GM12878 (cell line): ENCODE results near the gene AFF1. TPM values are rescaled to one million over a fixed set of nuclear protein-coding genes. Genes with fewer than 3 reads are reported as not detected.

Source experiments
- ATAC-seq: fragments of 200-7000 bp; cut with Tn5 transposase; 3 replicates; pipeline ENCODE4 v1.9.1; 2020; ENCODE audit warnings: mild to moderate bottlenecking, moderate library complexity
- BruUV-seq: library from RNA; stranded (reverse); fragments of 400-500 nt; replicated peaks from 2 replicates; lab custom pipeline; 2021; lab: Mats Ljungman, UMichigan
- CTCF ChIA-PET: fragments of 300-600 bp; sonication (Branson Sonifier 250); formaldehyde crosslinking; extraction: SDS; loops from one replicate; lab custom pipeline; 2021; ENCODE audit warnings: inconsistent platforms; lab: Yijun Ruan, JAX
- POLR2A ChIA-PET: fragments of 350-600 bp; formaldehyde crosslinking; extraction: SDS; loops from one replicate; lab custom pipeline; 2021; ENCODE audit warnings: inconsistent platforms; lab: Charles Lee
- RAD21 ChIA-PET: fragments of 300-600 bp; sonication (Branson Sonifier 250); formaldehyde crosslinking; loops from one replicate; lab custom pipeline; 2023; ENCODE audit warnings: antibody characterized with exemption; ENCODE audit not compliant: unreplicated experiment; lab: Charles Lee
- SMC1A ChIA-PET: fragments of 300-600 bp; sonication (Branson Sonifier 250); formaldehyde crosslinking; loops from one replicate; lab custom pipeline; 2023; ENCODE audit not compliant: unreplicated experiment, uncharacterized antibody; lab: Charles Lee
- DNase-seq: peaks from one replicate; pipeline ENCODE4 v3.0.0-alpha.2; 2011; ENCODE audit warnings: low read depth, low spot score
- FAIRE-seq: peaks from 3 replicates; lab custom pipeline; 2011; peaks lifted over from hg19 to GRCh38; lab: Jason Lieb, UNC
- H2AFZ ChIP-seq: 2 replicates; pipeline ENCODE4 v1.6.0; 2011; ENCODE audit warnings: low read depth, low read length, control low read depth; ENCODE audit not compliant: control insufficient read depth
- H3K27ac ChIP-seq: 2 replicates; pipeline ENCODE4 v1.5.1; 2011; ENCODE audit warnings: control low read depth; ENCODE audit not compliant: control insufficient read depth, insufficient read depth
- H3K27me3 ChIP-seq, 2 experiments: replicated peaks in 1 of 2; 2 replicates each; pipeline versions ENCODE4 v1.6.0 to v1.6.1; 2011; ENCODE audit warnings: low read length in 1 of 2; ENCODE audit not compliant: control insufficient read depth in 2 of 2, insufficient read depth in 2 of 2
- H3K36me3 ChIP-seq, 2 experiments: 2 replicates each; pipeline ENCODE4 v1.5.1; 2011; ENCODE audit warnings: low read length in 1 of 2; ENCODE audit not compliant: control insufficient read depth in 2 of 2, insufficient read depth in 2 of 2
- H3K4me1 ChIP-seq: 2 replicates; pipeline ENCODE4 v1.6.1; 2011; ENCODE audit warnings: mild to moderate bottlenecking, low read length, moderate library complexity, mixed read lengths; ENCODE audit not compliant: control insufficient read depth, insufficient read depth
- H3K4me2 ChIP-seq: 2 replicates; pipeline ENCODE4 v1.6.0; 2011; ENCODE audit warnings: control low read depth; ENCODE audit not compliant: control insufficient read depth, insufficient read depth
- H3K4me3 ChIP-seq: fragments of 200-600 bp; sonication (generic); 2 replicates; pipeline ENCODE4 v1.5.1; 2016
- H3K79me2 ChIP-seq: 2 replicates; pipeline ENCODE4 v1.6.0; 2011; ENCODE audit warnings: low read length; ENCODE audit not compliant: control insufficient read depth, insufficient read depth
- H3K9ac ChIP-seq: 2 replicates; pipeline ENCODE4 v1.8.0; 2011; ENCODE audit warnings: low read length, control low read depth, mixed read lengths; ENCODE audit not compliant: control insufficient read depth, insufficient read depth
- H3K9me3 ChIP-seq: replicated peaks from 3 replicates; pipeline ENCODE4 v1.5.1; 2011; ENCODE audit warnings: mild to moderate bottlenecking, low read length; ENCODE audit not compliant: control insufficient read depth, insufficient read depth
- H4K20me1 ChIP-seq: 2 replicates; pipeline ENCODE4 v1.6.0; 2011; ENCODE audit not compliant: control insufficient read depth, insufficient read depth
- ATF7 ChIP-seq: fragments of 450-650 bp; IDR thresholded peaks from 2 replicates; pipeline ENCODE4 v1.6.1; 2016; ENCODE audit warnings: low read depth, mild to moderate bottlenecking
- BCL11A ChIP-seq: IDR thresholded peaks from 2 replicates; pipeline ENCODE4 v1.6.1; 2011; ENCODE audit warnings: low read depth, low read length
- CBX5 ChIP-seq: sonication (generic); IDR thresholded peaks from 2 replicates; pipeline ENCODE4 v1.6.1; 2016; ENCODE audit warnings: low read depth, moderate library complexity, mild to moderate bottlenecking, inconsistent platforms
- CHD2 ChIP-seq: IDR thresholded peaks from 2 replicates; pipeline ENCODE4 v1.6.1; 2011; ENCODE audit warnings: low read depth, low read length, improper control_type of control experiment, borderline replicate concordance
- CHD4 ChIP-seq: fragments of 200-600 bp; sonication (generic); IDR thresholded peaks from 2 replicates; pipeline ENCODE4 v1.6.1; 2016; ENCODE audit warnings: mild to moderate bottlenecking
- MYC ChIP-seq: IDR thresholded peaks from 2 replicates; pipeline ENCODE4 v1.6.1; 2011; ENCODE audit warnings: mild to moderate bottlenecking, low read length, moderate library complexity, inconsistent platforms; ENCODE audit not compliant: insufficient read depth, insufficient replicate concordance, insufficient read length, severe bottlenecking
- NFXL1 ChIP-seq: fragments of 450-650 bp; IDR thresholded peaks from 2 replicates; pipeline ENCODE4 v1.6.1; 2017; ENCODE audit warnings: antibody characterized with exemption, mild to moderate bottlenecking, borderline replicate concordance
- PAX5 ChIP-seq: IDR thresholded peaks from 2 replicates; pipeline ENCODE4 v1.6.1; 2011; ENCODE audit warnings: low read depth, low read length, borderline replicate concordance
- SIN3A ChIP-seq: IDR thresholded peaks from 2 replicates; pipeline ENCODE4 v1.6.1; 2012; ENCODE audit warnings: low read depth, low read length, improper control_type of control experiment
- SUZ12 ChIP-seq: fragments of 200-600 bp; sonication (generic); IDR thresholded peaks from one replicate; pipeline ENCODE4 v1.6.1; 2018; ENCODE audit warnings: antibody characterized with exemption, mild to moderate bottlenecking; ENCODE audit not compliant: unreplicated experiment
- TCF7 ChIP-seq: IDR thresholded peaks from 2 replicates; pipeline ENCODE4 v1.6.1; 2014; ENCODE audit warnings: antibody characterized with exemption, borderline replicate concordance
- WRNIP1 ChIP-seq: IDR thresholded peaks from 2 replicates; pipeline ENCODE4 v1.6.1; 2011; ENCODE audit warnings: low read depth, low read length, improper control_type of control experiment, borderline replicate concordance
- YBX1 ChIP-seq: fragments of 450-650 bp; IDR thresholded peaks from 2 replicates; pipeline ENCODE4 v1.6.1; 2016; ENCODE audit warnings: antibody characterized with exemption
- YY1 ChIP-seq: IDR thresholded peaks from 2 replicates; pipeline ENCODE4 v1.6.1; 2011; ENCODE audit warnings: low read depth, mild to moderate bottlenecking, low read length
- ZNF622 ChIP-seq: fragments of 450-650 bp; IDR thresholded peaks from 2 replicates; pipeline ENCODE4 v1.6.1; 2017; ENCODE audit warnings: mild to moderate bottlenecking, inconsistent platforms
- ZZZ3 ChIP-seq: IDR thresholded peaks from 2 replicates; pipeline ENCODE4 v1.6.1; 2011; ENCODE audit warnings: low read depth; ENCODE audit not compliant: control insufficient read depth, insufficient read length
- WGBS: methylation state at CpG from one replicate; pipeline ENCODE4 v1.1.6; 2016; ENCODE audit warnings: low lambda C conversion rate; ENCODE audit not compliant: insufficient replicate concordance, insufficient coverage; ENCODE audit errors: missing lambda C conversion rate; 5-methylcytosine and 5-hydroxymethylcytosine counted together
- in situ Hi-C: fragments of 300-500 bp; cut with MboI; formaldehyde crosslinking; loops from 9 replicates; pipeline ENCODE4 v1.14.3; 2018; ENCODE audit warnings: mixed read lengths
- intact Hi-C: fragments of 100-400 bp; cut with micrococcal nuclease; formaldehyde crosslinking; loops from one replicate; pipeline ENCODE4 v1.14.2; 2022; ENCODE audit not compliant: unreplicated experiment
- polyA plus RNA-seq, 11 experiments: library from polyadenylated mRNA; depleted of rRNA in 4 of 11; unstranded in 6 of 11; stranded (reverse) in 5 of 11; fragments of >200 nt; fragmentation: Nextera tagmentation in 4 of 11; fragmentation: Illumina TruSeq in 1 of 11; extraction: Ambion mirVana in 4 of 11; extraction: Trizol in 1 of 11; gene quantifications; 1 replicate in 1 of 11; 2 replicates in 10 of 11; pipeline versions ENCODE4 v1.2.1 to v1.2.3, GENCODE V29; 2011 to 2016; ENCODE audit warnings: inconsistent platforms in 2 of 11, missing spikeins in 2 of 11, low read depth in 1 of 11
- total RNA-seq, 4 experiments: library from RNA; depleted of rRNA in 3 of 4; stranded (reverse); fragments of >200 nt in 3 of 4; fragmentation: Illumina TruSeq in 1 of 4; extraction: Trizol in 1 of 4; gene quantifications; 2 replicates each; pipeline versions ENCODE4 v1.2.1 to v1.2.3, GENCODE V29; 2013 to 2021
- TF ChIP-seq, protein P1 (sequence below): IDR thresholded peaks from 2 replicates; pipeline ENCODE4 v1.6.1; 2012; ENCODE audit warnings: low read depth, low read length, improper control_type of control experiment
- TF ChIP-seq, protein P2 (sequence below): IDR thresholded peaks from 2 replicates; pipeline ENCODE4 v1.6.1; 2011; ENCODE audit warnings: low read depth, low read length, improper control_type of control experiment, borderline replicate concordance
- TF ChIP-seq, protein P3 (sequence below): fragments of 450-650 bp; IDR thresholded peaks from 2 replicates; pipeline ENCODE4 v1.6.1; 2014; ENCODE audit warnings: mild to moderate bottlenecking

Gene AFF1
- total and polyA plus RNA-seq, 10 of the 15 experiments (the other 5 are each of a cell fraction or from before 2014, with no cell fraction given): 3.5 to 56.1 (median 21.5) TPM

DNA sequence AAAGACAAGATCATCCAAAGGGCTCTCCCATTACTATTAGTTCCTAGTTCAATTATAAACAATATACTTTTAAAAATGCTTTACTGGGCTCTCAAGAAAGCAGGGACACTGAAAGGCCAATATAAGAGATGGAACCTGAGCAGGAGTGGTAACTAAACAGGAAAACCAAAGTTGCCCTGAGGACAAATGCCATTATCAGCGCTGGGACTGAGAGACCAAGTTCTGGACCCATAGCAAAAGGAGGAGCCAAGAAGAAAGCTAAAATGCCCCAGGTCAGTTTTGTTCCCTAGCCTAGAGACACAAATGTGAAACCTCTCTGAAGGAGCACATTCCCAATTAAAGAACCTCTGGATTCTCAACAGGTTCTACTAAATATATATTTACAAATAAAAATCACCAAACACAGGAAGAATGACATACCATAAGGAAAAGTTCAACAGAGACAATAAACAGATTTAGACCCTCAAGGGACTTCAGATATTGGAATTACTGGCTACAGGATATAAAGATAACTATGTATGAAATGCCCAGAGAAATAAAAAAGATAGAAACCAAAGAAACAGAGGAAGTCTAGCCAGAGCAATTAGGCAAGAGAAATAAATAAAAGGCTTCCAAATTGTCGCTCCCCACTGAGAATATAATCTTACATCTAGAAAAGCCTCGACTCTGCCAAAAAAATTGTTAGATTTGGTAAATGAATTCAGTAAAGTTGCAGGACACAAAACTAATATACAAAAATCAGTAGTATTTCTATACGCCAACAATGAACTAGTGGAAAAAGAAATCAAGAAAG, 218.5 kb downstream of the AFF1 start:
- in situ Hi-C loops (loop anchor here (25.0 kb wide), 1 partner anchor 684 kb away; the partner anchor contains the start of gene MEPE), intact Hi-C loops (no loop called here)
- CTCF ChIA-PET: interaction anchor here (0.5 to 5.2 kb wide), 6 partner anchors 22 to 812 kb away, joined by 3 to 130 read pairs (median 3); no protein-coding TSS in a partner anchor
- H3K4me1 ChIP-seq: no peaks in the 10 kb centered on the region
- FAIRE-seq (no peak), ATAC-seq (no peak), DNase-seq (no peak)
- no peak overlapping the region for H2AFZ ChIP-seq
- H3K9ac ChIP-seq: no peak overlapping the region
- RAD21 ChIA-PET: interaction anchor here (4.0 kb wide), 1 partner anchor 83 kb away, joined by 61 read pairs; no protein-coding TSS in a partner anchor
- POLR2A ChIA-PET: interaction anchor here (0.6 kb wide), 1 partner anchor 218 kb away, joined by 4 read pairs; no protein-coding TSS in a partner anchor
- H3K27ac ChIP-seq: no peak overlapping the region
- H3K27me3 ChIP-seq: no peaks in the 10 kb centered on the region
- no TSS peak for BruUV-seq
- H4K20me1 ChIP-seq: no peaks in the 10 kb centered on the region
- 74% methylated on average over 4 of the region's 4 CpGs for WGBS
- H3K36me3 ChIP-seq: no peaks in the 10 kb centered on the region
- SMC1A ChIA-PET: interaction anchor here (4.1 to 4.7 kb wide), 2 partner anchors 66 to 83 kb away, joined by 30 to 79 read pairs; partner anchors contain the start of gene KLHL8
- H3K9me3 ChIP-seq: no peaks in the 10 kb centered on the region
- H3K4me3 ChIP-seq: no peak overlapping the region
- H3K4me2 ChIP-seq: no peak overlapping the region
- TF ChIP-seq ATF7 (no peak), CHD2 (no peak), CHD4 (no peak), SUZ12 (no peak), ZZZ3 (no peak), NFXL1 (no peak), SIN3A (no peak), MYC (no peak), TCF7 (no peak), YBX1 (no peak), ZNF622 (no peak), YY1 (no peak), PAX5 (no peak), CBX5 (no peak), WRNIP1 (no peak), BCL11A (no peak)
- TF ChIP-seq, protein P1, sequence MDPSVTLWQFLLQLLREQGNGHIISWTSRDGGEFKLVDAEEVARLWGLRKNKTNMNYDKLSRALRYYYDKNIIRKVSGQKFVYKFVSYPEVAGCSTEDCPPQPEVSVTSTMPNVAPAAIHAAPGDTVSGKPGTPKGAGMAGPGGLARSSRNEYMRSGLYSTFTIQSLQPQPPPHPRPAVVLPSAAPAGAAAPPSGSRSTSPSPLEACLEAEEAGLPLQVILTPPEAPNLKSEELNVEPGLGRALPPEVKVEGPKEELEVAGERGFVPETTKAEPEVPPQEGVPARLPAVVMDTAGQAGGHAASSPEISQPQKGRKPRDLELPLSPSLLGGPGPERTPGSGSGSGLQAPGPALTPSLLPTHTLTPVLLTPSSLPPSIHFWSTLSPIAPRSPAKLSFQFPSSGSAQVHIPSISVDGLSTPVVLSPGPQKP: no peak
- TF ChIP-seq, protein P2, sequence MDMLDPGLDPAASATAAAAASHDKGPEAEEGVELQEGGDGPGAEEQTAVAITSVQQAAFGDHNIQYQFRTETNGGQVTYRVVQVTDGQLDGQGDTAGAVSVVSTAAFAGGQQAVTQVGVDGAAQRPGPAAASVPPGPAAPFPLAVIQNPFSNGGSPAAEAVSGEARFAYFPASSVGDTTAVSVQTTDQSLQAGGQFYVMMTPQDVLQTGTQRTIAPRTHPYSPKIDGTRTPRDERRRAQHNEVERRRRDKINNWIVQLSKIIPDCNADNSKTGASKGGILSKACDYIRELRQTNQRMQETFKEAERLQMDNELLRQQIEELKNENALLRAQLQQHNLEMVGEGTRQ: no peak
- TF ChIP-seq, protein P3, sequence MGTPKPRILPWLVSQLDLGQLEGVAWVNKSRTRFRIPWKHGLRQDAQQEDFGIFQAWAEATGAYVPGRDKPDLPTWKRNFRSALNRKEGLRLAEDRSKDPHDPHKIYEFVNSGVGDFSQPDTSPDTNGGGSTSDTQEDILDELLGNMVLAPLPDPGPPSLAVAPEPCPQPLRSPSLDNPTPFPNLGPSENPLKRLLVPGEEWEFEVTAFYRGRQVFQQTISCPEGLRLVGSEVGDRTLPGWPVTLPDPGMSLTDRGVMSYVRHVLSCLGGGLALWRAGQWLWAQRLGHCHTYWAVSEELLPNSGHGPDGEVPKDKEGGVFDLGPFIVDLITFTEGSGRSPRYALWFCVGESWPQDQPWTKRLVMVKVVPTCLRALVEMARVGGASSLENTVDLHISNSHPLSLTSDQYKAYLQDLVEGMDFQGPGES: no peak
- no peaks in the 10 kb centered on the region for H3K79me2 ChIP-seq
